ENCODE data around the gene ESPN. TPM values are rescaled to one million over a fixed set of nuclear protein-coding genes. Genes with fewer than 3 reads are reported as not detected.

Gene ESPN
- total and polyA plus RNA-seq, 2 of the 4 experiments (the other 2 are of a cell fraction) = under 0.01 to 0.02 TPM

DNA sequence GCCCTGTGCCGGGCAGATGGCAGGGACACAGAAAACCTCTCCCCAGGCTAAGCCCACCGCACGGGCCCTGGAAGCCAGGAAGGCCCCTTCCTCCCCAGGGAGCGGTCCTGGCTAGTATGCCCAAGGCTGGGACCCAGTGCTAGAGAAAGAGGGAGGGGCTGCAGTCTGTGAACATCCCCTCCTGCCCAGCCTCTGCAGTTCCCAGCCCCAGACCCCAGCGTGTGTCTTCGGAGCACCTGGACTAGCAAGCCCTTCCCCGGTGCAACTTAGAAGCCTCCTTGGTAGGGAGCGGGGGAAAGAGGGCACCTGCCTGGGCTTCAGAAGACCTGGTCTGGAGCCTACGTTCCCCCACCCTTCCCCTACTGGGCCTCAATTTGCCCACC lies 64.8 kb downstream of the ESPN start:
- no peaks in the 10 kb centered on the region for H3K27me3 ChIP-seq (ENCODE audit: control insufficient read depth, insufficient read depth, low read length)
- H3K4me3 ChIP-seq (ENCODE audit: insufficient read depth, low read depth, low read length) = no peak overlapping the region
- no peak overlapping the region for H2BK5ac ChIP-seq (ENCODE audit: low read depth, low read length, poor library complexity, severe bottlenecking)
- no peak overlapping the region for H4K5ac ChIP-seq (ENCODE audit: low read depth, low read length)
- no peak overlapping the region for H3K4ac ChIP-seq (ENCODE audit: low read depth, low read length)
- no peak overlapping the region for H3K56ac ChIP-seq (ENCODE audit: extremely low read depth, insufficient read depth, low read length)
- POLR2A ChIA-PET (ENCODE audit: unreplicated experiment) = no interaction called here
- H4K91ac ChIP-seq (ENCODE audit: insufficient read depth, low read depth, low read length) = no peak overlapping the region
- CTCF ChIA-PET = interaction anchor here (1.4 kb wide), 1 partner anchor 11 kb away, joined by 3 read pairs; no protein-coding TSS in a partner anchor
- no peaks in the 10 kb centered on the region for H3K36me3 ChIP-seq (ENCODE audit: control insufficient read depth, insufficient read depth, low read length)
- H4K20me1 ChIP-seq (ENCODE audit: insufficient read depth, low read length) = peaks cover 6% of the 10 kb centered on the region; the same call in 1 of the 2 replicates
- intact Hi-C loops (cut with micrococcal nuclease) (loop anchor here (5.0 kb wide), 1 partner anchor 728 kb away; no protein-coding TSS in a partner anchor), in situ Hi-C loops (cut with MboI; ENCODE audit: low sequenced_read_pairs) (no loop called here), dilution Hi-C loops (cut with HindIII; ENCODE audit: low sequenced_read_pairs, unreplicated experiment) (no loop called here)
- no peak overlapping the region for H2BK120ac ChIP-seq (ENCODE audit: low read depth, low read length)
- no peak overlapping the region for H3K27ac ChIP-seq (ENCODE audit: insufficient read depth, low read length)
- BruUV-seq (replicated peaks) = no TSS peak
- no peak overlapping the region for H2BK15ac ChIP-seq (ENCODE audit: low read depth, low read length)
- no peak overlapping the region for H3K23ac ChIP-seq (ENCODE audit: low read depth, low read length)
- no peak overlapping the region for H2BK20ac ChIP-seq (ENCODE audit: low read depth, low read length)
- peak overlapping the region; percentile 99 for H2AK9ac ChIP-seq (replicated peaks; ENCODE audit: low read depth, low read length, poor library complexity)
- no peak overlapping the region for H3K14ac ChIP-seq (replicated peaks; ENCODE audit: low read depth, low read length)
- 0 out of 2 replicates have a peak overlapping the region, but pooled peaks have one; percentile 24 for H2AK5ac ChIP-seq (ENCODE audit: low read depth, low read length)
- H3K4me2 ChIP-seq (ENCODE audit: low read depth, low read length) = no peak overlapping the region
- no peak for ATAC-seq (ENCODE audit: low read depth)
- no peaks in the 10 kb centered on the region for H3K9me3 ChIP-seq (ENCODE audit: control insufficient read depth, insufficient read depth, low read length)
- peaks cover 12% of the 10 kb centered on the region for H3K4me1 ChIP-seq (ENCODE audit: control insufficient read depth, insufficient read depth, low read length)
- no peak overlapping the region for H3K18ac ChIP-seq (ENCODE audit: low read depth, low read length)
- DNase-seq = no peak
- peak overlapping the region; percentile 95 for H2AFZ ChIP-seq (replicated peaks; ENCODE audit: low read length, poor library complexity)
- no peak overlapping the region for H4K8ac ChIP-seq (ENCODE audit: low read depth in 2 of 2, low read length in 2 of 2)
- 90% methylated on average over 2 of the region's 9 CpGs; no CpG with 5 or more reads in 1 of the 2 experiments for WGBS, 2 experiments (ENCODE audit: extremely low coverage in 2 of 2, insufficient read length in 1 of 2)
- 0 out of 2 replicates have a peak, but pooled peaks cover 2% of the 10 kb centered on the region for H3K9me1 ChIP-seq (ENCODE audit: insufficient read depth, low read length)
- H3K79me1 ChIP-seq (ENCODE audit: low read depth in 1 of 2, low read length in 2 of 2) = peaks cover 0 to 16% of the 10 kb centered on the region in 2 experiments; a peak in 1 of 4 replicates
- H3K9ac ChIP-seq (ENCODE audit: low read depth, low read length) = no peak overlapping the region
- TF ChIP-seq CEBPB (IDR thresholded peaks at IDR 0.05; ENCODE audit: low read depth, low read length) (no peak), POLR2A (IDR thresholded peaks at IDR 0.05; ENCODE audit: low read depth, low read length) (no peak), BHLHE40 (IDR thresholded peaks at IDR 0.05; ENCODE audit: low read depth, low read length) (no peak), MAZ (IDR thresholded peaks at IDR 0.05; ENCODE audit: borderline replicate concordance, low read depth, low read length) (no peak), FOS (IDR thresholded peaks at IDR 0.05; ENCODE audit: low read depth, low read length) (no peak), CHD1 (IDR thresholded peaks at IDR 0.05; ENCODE audit: low read depth, low read length) (no peak), MXI1 (IDR thresholded peaks at IDR 0.05; ENCODE audit: borderline replicate concordance, low read depth, low read length) (no peak)
